Lower lobe of right lung (tissue), 2 donors: Measurements from ENCODE around the gene DRG2. TPM values are rescaled to one million over a fixed set of nuclear protein-coding genes. Genes with fewer than 3 reads are reported as not detected.

Experiments used
- ATAC-seq, 2 donors: fragments of 200-7000 bp; cut with Tn5 transposase; one replicate each; pipeline ENCODE4 v1.9.1; 2020 to 2022; ENCODE audit warnings: mild to moderate bottlenecking in 2 of 2, moderate library complexity in 2 of 2
- DNase-seq: peaks from one replicate; pipeline ENCODE4 v3.0.0-alpha.2; 2020
- H3K27ac ChIP-seq: fragments of 200-600 bp; one replicate; pipeline ENCODE4 v1.8.0; 2022
- H3K27me3 ChIP-seq: fragments of 200-600 bp; one replicate; pipeline ENCODE4 v1.8.0; 2022; ENCODE audit warnings: low read depth
- H3K36me3 ChIP-seq: fragments of 200-600 bp; one replicate; pipeline ENCODE4 v1.8.0; 2022; ENCODE audit warnings: mild to moderate bottlenecking
- H3K4me1 ChIP-seq: fragments of 200-600 bp; one replicate; pipeline ENCODE4 v1.8.0; 2022
- H3K4me3 ChIP-seq: fragments of 200-600 bp; one replicate; pipeline ENCODE4 v1.8.0; 2022; ENCODE audit warnings: mild to moderate bottlenecking
- H3K9me3 ChIP-seq: fragments of 200-600 bp; one replicate; pipeline ENCODE4 v1.8.0; 2022
- CTCF ChIP-seq: fragments of 200-600 bp; IDR thresholded peaks from one replicate; pipeline ENCODE4 v1.8.0; 2022; ENCODE audit warnings: antibody characterized with exemption, mild to moderate bottlenecking
- intact Hi-C: fragments of 100-400 bp; cut with DNase I; formaldehyde crosslinking; loops from one replicate; pipeline ENCODE4 v1.11.0; 2022
- total RNA-seq: library from RNA; stranded (reverse); fragmentation: NEBNext Ultra II Directional; extraction: Animal tissue kit (Norgen Biotek cat#: 25700); gene quantifications from one replicate; pipeline ENCODE4 v1.2.1, GENCODE V29; 2021
- donor health status: DM: no; HTN: yes; CAD: no; lungs with severe emphysema.

Gene DRG2
- total RNA-seq, 1 donor from 2014 or later: 29.2 TPM

GRCh38 chr17:18139498-18139897, 51.8 kb downstream of the DRG2 start:
- no peak for ATAC-seq
- DNase-seq: no peak
- TF ChIP-seq CTCF: no peak
- H3K4me1 ChIP-seq: no peaks in the 10 kb centered on the region
- no peak overlapping the region for H3K4me3 ChIP-seq
- H3K9me3 ChIP-seq: no peaks in the 10 kb centered on the region
- no peaks in the 10 kb centered on the region for H3K36me3 ChIP-seq
- H3K27me3 ChIP-seq: no peaks in the 10 kb centered on the region
- intact Hi-C loops: no loop called here
- H3K27ac ChIP-seq: no peak overlapping the region

GRCh38 chr17:18139949-18140348, 52.2 kb downstream of the DRG2 start:
- Histone ChIP-seq H3K27me3 (no peaks in the 10 kb centered on the region), H3K4me3 (no peak overlapping the region), H3K9me3 (no peaks in the 10 kb centered on the region), H3K27ac (no peak overlapping the region), H3K4me1 (no peaks in the 10 kb centered on the region), H3K36me3 (no peaks in the 10 kb centered on the region)
- intact Hi-C loops: no loop called here
- DNase-seq (no peak), ATAC-seq (no peak)
- no peak for TF ChIP-seq CTCF

- no peak for TF ChIP-seq CTCF
- H3K4me3 ChIP-seq: no peak overlapping the region
- H3K9me3 ChIP-seq: no peaks in the 10 kb centered on the region
- H3K27me3 ChIP-seq: no peaks in the 10 kb centered on the region
- H3K27ac ChIP-seq: no peak overlapping the region
- no peaks in the 10 kb centered on the region for H3K36me3 ChIP-seq
- intact Hi-C loops: no loop called here
- ATAC-seq: no peak
- no peak for DNase-seq
- no peaks in the 10 kb centered on the region for H3K4me1 ChIP-seq
These were observed 52.9 kb downstream of the DRG2 start for GRCh38 chr17:18140648-18141047.

- H3K27ac ChIP-seq: no peak overlapping the region
- H3K27me3 ChIP-seq: no peaks in the 10 kb centered on the region
- H3K4me1 ChIP-seq: no peaks in the 10 kb centered on the region
- H3K36me3 ChIP-seq: no peaks in the 10 kb centered on the region
- H3K4me3 ChIP-seq: no peak overlapping the region
- no peaks in the 10 kb centered on the region for H3K9me3 ChIP-seq
- intact Hi-C loops: no loop called here
- peak in 1 of 2 donors; percentile 11 for ATAC-seq
- peak; percentile 62 for TF ChIP-seq CTCF
- DNase-seq: no peak
These were observed 53.6 kb downstream of the DRG2 start for GRCh38 chr17:18141210-18141803.

- ATAC-seq (no peak), DNase-seq (no peak)
- TF ChIP-seq CTCF: no peak
- Histone ChIP-seq H3K4me1 (no peaks in the 10 kb centered on the region), H3K9me3 (no peaks in the 10 kb centered on the region), H3K27ac (no peak overlapping the region), H3K36me3 (no peaks in the 10 kb centered on the region), H3K4me3 (no peak overlapping the region), H3K27me3 (no peaks in the 10 kb centered on the region)
- intact Hi-C loops: no loop called here
These were observed 54.7 kb downstream of the DRG2 start for GRCh38 chr17:18142417-18142816.
